Measurements from ENCODE around the gene PARVG.

The PARVG gene, protein sequence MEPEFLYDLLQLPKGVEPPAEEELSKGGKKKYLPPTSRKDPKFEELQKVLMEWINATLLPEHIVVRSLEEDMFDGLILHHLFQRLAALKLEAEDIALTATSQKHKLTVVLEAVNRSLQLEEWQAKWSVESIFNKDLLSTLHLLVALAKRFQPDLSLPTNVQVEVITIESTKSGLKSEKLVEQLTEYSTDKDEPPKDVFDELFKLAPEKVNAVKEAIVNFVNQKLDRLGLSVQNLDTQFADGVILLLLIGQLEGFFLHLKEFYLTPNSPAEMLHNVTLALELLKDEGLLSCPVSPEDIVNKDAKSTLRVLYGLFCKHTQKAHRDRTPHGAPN

DNA sequence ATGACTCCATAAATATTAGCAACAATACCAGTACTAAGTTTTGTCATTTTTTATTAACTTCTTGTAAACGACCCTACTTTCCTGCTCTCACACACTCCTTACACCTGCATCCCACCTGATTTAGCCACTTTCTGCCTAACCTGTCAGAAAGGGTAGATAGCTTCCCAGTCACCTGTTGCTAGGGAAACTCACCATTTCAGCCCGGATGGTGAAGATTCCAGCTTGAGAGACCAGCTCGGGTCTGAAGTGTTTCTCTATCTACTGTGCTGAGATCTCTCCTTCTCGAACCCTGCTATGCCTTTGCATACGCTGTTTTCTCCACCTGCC lies at the start of gene PARVG:
Gene PARVG (plus strand): TSS at position 220 of the 327 bp plus-strand sequence. CDS start 2,405 bp downstream, outside the sequence.
- DNase-seq (ENCODE audit: low read depth), result no peak

DNA sequence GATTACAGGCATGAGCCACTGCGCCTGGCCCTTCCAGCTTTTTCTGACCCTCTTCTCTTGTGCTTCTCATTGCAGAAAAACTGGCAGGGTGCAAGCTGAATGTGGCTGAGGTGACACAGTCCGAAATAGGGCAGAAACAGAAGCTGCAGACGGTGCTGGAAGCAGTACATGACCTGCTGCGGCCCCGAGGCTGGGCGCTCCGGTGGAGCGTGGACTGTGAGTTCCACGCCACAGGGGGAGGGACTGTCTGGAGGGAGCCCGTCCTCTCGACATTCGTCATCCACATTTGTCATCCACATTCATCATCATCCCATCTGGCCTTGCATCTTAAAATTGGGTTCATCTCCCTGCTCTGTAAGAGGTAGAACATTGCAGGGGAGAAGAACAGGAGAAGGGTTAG lies 49.3 kb upstream of the PARVG start:
- no peak for DNase-seq (ENCODE audit: low read depth)

DNA sequence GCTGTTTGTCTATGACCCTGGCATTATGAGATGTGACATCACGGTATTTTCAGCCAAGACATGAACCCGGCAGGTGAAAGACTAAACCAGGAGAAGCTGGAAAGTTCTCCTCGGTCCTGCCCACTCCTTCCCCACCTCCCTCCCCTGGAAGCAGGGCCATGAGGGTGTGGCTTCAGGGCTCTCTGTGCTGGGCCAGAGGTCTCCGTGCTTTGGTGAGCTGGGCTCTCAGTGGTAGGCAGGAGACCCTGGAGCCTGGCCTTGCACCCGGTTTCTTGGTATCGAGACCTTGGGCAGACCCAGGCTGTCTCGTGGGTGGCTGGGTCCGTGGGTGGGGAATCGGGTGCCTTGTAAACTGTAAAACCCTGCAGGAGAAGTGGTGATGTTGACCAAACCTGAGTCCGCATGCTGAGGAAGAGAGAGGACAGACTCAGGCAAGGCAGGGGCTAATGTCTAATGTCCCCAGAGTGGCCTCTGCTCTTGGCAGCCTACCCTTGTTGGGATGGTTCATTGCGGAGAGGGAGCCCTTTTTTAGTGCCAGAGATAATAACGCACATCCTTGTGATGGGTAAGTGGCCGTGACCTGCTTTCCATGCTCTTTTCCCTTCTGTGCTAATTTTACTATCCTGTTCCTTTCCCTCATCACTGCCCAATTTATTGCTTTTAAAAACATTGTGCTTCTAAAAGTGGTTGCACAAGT lies 48.6 kb upstream of the PARVG start:
- DNase-seq (ENCODE audit: low read depth), result no peak

DNA sequence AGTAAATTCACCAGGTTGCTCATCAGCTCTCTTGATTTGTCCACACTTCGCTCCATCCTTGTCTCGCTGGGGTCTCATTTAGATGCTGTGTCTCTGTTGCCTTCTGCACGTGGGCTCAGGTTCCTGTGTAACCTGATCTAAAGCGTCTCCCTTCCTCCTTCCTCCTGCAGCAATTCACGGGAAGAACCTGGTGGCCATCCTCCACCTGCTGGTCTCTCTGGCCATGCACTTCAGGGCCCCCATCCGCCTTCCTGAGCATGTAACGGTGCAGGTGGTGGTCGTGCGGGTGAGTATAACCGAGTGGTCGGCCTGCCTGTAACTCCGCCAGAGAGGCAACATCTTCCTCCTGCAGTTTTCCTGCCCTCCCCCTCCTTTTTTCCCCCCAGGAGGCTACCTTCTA lies 48.0 kb upstream of the PARVG start:
- no peak for DNase-seq (ENCODE audit: low read depth)

DNA sequence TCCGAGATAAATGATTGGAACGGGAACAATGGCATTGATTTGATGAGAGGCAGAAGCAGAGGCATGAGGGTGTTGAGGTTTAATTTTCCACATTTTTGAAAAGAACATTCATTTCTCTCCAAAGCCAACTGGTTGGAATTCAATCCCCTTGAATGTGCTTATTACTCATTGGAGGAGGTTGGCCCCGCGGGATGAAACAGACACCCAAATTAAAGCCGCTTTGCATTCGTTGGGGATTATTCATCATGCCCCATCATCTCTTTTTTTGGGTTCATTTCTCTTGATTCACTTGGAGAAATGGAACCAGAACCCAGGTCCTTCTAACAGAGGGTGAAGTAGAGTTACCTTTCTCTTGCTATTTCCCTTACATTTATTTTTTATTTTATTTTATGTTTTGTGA lies 47.6 kb upstream of the PARVG start:
- DNase-seq (ENCODE audit: low read depth), result no peak

DNA sequence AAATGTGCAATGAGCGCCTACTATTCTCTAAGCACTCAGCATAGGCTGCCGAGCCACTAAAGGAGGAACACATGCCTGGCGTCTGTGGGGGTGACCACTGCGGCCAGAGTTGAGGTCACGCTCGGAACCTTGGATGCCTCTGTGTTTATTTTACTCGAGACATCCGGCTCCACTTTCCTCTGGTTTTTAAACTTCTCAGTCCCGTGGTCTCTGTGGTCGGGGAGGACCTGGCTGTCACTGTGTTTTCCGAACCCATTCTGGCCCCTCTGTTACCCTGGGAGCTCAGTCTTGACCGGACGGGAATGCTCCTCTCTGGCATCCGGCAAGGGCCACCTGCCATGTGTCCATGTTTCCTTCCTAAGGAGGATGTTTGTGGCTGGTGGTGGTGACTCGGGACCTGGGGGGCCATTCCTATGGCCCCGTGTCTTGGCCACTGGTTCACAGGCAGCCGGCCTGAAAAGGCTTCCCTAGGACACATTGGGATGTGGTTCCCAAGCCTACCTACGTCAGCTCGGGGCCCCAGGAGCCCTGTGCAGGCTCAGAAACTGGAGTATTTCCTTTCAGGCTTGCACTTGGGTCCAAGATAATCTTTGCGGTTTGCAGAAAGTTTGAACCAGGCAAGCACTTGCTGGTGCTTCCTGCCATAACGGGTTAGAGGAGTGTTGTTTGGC lies 46.7 kb upstream of the PARVG start:
- no peak for DNase-seq (ENCODE audit: low read depth)

DNA sequence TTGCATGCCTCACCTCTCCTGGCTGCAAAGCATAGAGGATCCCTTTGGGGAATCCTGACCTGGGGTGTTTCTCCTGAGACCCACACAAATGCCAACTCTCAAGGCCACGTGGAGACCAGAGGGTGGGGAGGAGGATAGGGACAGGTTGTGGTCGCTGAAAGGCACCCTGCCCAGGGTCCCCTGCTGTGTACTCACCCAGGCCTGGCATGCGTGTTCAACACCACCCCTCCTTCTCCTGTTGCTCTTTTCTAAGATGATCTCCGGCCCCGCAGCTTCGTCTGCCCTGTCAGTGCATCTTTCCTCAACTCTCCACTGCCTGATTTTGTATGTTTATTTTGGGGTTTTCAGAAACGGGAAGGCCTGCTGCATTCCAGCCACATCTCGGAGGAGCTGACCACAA lies 44.6 kb upstream of the PARVG start:
- no peak for DNase-seq (ENCODE audit: low read depth)

DNA sequence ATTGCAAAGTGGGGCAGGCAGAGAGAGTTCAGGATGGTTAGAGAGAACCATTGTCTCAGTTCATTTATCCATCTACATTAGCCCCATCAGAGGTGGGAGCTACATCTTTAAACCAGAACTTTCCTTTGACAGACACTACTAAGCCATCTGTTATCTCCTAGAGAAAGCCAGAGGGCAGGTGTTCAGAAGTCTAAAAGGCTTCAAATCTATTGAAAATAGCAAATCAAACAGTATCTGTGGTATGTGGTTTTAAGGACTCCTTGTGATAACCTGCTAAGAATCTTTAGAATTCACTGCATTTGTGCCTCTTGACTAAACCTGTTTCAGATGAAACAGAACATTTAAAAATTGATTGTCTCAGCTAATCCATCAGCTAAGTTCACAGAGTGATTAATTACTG lies 43.9 kb upstream of the PARVG start:
- DNase-seq (ENCODE audit: low read depth), result no peak

DNA sequence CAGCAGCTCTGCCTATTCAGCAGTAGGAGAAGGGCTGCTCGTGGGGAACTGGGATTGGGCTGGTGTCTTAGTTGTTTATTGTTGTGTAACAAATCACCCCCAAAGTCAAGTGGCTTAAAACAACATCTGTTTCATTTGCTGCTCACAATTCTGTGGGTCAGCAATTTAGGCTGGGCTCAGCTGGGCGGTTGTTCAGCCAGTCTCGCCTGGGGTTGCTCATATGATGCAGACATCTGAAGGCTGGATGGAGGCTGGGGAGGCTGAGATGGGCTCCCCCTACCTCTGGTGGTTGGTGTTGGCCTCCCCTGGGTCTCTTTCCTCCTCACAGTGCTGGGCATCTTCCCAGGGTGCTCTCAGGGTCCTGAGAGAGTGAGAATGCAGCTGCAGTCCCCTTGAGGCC lies 43.3 kb upstream of the PARVG start:
- DNase-seq (ENCODE audit: low read depth), result no peak

DNA sequence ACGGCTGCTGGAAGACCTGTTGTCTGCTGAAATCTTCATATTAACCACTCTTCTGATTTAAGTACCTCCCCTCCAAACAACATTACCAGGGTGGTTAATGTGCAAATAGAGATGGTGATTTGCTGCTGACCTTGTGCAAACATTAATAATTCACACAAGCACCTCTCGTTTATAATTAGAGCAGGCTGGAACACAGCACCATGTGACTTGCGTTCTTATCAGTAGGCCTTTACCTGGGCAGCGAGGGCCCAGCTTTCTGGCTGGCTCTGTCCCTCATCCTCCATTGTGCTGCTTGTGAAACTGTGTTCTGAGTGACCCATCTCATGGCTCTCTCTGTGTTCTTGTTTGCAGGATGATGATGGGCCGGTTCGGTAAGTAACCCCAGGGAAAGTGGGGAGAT lies 41.0 kb upstream of the PARVG start:
- DNase-seq (ENCODE audit: low read depth), result no peak

DNA sequence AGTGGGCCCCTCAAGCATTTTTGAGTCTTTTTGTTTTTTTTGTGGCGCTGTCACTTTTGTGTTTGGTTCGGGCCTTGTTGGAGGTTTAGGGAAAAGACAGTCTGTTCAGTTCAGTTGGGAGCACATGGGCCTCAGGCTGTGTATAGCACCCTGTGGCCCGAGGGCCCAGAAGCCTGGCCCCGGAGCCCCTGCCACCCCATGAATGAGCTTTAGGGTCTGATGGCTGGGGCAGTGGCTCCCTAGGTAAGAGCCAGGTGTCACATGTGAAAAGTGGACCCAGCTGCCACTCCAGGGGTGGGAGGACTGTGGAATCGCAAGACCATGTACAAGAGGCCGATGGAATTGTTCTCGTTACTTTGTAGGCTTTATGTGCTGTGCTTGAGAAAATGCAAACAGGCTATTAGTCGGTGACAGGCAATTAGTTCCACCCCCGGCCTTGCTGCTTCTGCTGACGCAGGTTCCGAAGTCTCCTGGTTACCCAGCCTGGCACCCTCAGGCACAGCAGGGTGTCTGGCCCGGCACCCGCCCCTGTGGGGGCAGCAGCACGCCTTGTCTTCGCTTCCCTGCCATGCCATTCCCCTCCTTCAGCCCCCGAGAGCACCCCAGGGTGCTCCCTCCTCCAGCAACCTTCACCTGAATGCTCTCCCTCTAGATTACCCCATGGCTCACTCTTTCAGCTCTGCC lies 38.2 kb upstream of the PARVG start:
- DNase-seq (ENCODE audit: low read depth), result no peak

DNA sequence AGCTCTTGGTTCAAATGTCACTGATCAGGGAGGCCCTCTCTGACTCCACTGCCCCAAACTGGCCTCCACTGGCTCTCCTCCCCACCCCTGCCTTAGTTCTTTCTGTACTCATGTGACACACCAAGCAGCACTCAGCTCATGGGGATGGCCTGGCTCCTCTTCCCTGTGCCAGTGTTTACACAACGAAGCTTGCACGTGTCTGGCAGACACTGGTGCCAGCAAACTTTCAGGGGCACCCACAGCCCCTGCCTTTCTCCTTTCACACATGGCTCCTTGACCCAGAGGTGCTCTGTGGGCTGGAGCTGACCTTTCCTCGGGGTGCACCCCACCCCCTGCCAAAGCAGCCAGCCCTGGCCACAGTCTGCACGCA lies 37.6 kb upstream of the PARVG start:
- no peak for DNase-seq (ENCODE audit: low read depth)

DNA sequence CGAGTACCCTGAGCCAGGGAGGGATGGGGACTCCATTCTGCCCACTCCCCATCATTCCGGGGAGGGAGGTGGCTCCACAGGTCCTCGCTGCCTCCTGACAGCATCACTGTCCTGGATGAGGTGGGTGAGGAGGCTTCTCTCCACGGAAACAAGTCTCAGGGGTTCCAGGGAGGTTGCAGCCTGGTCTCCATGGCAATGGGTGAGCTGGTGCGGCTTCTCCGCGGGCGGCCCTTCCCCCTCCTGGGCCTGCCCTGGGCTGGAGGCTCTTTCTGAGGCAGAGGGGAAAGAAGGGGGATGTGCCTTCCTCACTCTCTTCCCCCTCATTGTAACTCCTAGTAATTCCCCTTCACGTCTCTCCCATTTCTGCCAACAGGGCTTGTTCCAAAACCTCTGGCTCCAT lies 37.1 kb upstream of the PARVG start:
- DNase-seq (ENCODE audit: low read depth), result no peak

DNA sequence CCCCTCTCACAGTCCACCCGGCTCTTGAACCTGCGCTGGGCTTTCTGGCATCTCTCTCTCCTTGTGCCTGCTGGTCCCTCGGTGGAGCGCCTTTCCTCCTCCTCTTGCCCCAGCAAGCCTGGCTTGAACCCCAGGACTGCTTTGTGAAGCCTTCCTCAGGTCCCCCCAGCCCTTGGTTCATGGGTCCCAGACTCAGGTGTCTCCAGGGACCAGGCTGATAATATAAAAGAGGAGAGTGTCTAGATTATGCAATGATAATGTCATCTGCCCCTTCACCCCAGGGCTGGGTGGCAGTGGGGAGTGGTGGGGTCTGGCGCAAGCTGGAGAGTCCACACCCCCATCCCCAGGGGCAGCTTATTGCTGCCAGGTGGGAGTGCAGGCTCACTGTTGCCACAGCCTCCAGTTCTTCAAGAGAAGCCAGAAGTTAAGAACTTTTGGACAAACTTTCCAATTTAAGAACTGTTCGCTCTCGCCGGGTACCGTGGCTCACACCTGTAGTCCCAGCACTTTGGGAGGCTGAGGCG lies 36.6 kb upstream of the PARVG start:
- DNase-seq (ENCODE audit: low read depth), result no peak

DNA sequence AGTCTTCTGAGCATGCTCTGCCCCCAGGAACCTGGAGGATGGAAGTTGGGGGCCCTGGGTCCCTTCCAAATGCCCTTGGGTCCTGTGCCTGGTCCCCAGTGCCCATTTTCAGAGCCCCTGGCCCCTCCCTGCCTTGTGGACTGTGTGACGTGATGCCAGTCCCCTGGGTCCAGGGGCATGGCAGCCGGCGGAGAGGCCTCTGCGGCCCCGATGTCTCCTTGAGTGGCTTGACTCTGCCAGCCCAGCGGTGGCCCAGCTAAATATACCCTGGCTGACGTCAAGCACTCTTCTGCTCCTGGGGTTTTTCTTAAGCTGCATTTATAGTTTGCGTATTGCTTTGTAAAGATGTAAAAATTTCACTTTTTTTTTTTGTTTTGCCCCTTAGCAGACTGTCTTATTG lies 35.2 kb upstream of the PARVG start:
- DNase-seq (ENCODE audit: low read depth), result no peak

DNA sequence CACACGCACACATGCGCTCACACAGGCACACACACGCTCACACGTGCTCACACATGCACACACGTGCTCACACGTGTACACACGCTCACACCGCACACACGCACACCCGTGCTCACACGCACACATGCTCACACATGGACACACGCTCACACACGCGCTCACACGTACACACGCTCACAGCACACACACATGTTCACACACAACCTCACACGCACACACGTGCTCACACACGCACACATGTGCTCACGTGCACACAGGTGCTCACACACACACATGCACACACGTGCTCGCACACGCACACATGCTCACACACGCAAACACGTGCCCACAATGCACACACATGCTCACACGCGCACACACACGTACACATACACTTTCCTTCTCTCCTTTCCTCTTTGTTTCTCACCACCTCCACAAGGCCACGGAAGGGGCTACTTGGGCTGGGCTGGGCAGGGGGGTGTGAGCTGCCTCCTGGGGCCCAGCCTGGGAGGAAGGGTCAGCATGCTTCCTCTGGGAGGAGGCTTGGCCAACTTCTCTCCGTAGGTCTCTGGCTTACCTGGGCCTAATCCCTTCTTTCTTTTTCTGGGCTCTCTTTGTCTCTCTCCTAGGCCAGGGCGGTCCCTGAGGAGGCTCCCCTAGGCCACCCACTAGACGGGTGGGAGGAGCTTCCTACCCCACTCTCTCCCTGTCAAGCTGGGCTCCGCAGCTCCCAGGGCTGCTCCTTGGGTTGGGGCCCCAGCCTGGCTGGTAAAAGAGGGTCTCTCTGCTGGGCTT lies 34.5 kb upstream of the PARVG start:
- no peak for DNase-seq (ENCODE audit: low read depth)

DNA sequence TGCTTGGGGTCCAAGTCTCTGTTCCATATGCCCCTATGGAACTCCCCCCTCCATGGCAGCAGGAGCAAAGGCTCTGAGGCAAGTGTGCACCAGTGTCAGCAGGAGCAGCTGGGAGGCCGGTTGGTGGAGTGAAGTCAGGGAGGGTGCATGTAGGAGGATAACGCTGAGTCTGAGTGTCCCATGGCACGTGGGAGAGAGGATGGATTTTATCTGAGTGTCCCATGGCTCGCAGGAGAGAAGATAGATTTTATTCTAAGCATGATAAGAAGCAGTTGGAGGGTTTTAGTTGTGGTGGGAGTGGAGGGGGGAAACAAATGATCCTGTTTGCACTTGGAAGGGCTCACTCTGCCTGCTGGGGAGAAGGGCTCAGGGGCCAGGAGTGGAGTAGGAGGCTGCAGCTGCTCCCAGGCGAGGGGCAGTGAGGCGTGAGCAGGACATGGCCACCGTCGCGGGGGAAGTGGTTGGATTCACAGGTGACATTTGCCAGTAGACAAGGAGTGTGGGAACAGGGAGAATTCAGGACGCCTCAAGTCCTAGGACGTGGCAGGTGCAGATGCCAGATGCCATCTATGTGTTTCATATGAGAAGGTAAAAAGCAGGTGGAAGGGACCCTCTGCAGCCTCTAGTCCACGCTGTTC lies 33.6 kb upstream of the PARVG start:
- no peak for DNase-seq (ENCODE audit: low read depth)

DNA sequence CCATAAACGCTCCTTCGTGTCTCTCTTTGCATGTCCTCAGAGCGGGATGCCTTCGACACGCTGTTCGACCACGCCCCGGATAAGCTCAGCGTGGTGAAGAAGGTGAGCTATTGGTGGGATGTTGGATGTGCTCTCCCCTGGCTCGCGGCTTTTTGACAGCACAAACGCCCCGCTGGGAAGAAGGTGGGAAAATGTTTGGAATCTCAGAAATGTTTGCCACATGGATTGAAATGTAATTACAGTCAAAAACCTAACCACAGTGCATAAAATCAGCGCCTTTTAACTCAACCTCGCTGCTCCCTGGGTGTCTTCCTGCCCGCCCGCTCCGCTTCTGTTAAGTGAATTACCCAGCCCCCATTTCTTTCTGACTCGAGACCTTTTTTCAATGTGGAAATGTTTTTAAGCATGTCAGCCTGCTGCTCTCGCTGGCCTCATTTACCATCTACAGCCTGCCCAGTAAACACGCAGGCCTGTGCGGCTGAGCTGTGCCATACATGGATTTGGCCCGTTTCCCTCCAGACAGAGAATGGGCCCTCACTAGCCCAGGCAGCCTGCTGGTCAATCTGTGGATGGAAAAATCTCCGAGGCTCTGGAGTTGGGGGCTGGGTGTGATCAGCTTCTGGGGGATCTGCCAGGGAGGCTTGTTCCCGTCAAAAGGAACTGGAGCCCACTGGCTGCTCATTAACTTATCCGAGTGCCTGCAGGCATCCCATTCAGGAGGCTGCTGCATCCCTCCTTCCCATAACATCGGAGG lies 32.7 kb upstream of the PARVG start:
- no peak for DNase-seq (ENCODE audit: low read depth)

DNA sequence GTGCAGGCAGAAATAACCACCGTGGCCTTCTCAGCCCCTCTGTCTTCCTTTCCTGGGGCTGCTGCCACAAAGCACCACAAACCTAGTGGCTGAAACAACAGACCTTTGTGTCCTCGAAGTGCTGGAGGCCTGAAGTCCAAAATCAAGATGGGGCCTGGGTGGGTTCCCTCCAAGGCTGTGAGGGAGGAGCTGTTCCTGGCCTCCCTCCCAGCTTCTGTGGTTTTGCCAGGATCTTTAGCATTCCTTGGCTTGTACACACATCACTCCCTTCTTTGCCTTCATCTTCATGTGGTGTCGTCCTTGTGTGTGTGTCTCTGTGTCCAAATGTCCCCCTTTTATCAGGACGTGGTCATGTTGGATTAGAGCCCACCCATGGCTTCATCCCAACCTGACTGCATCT lies 29.0 kb upstream of the PARVG start:
- no peak for DNase-seq (ENCODE audit: low read depth)

DNA sequence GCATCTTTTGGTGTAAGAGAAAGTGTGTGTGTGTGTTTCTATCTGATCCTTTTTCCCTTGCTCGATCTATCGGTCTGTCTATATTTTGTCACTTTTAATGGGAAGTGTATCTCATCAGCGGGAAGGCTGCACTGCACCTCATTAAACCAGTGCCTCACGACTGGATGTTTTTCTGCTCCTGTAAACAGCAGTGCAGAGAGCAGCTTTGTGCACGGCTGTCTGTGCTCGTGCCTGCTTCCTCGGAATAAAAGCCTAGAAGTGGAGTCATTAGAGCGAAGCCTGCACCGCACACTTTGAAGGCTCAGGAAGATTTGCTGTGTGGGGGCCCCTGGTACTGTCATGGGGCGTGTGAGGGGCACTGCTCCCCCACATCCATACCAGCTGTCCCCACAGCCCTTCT lies 27.0 kb upstream of the PARVG start:
- DNase-seq (ENCODE audit: low read depth), result no peak
